Chondrocyte (in vitro differentiated cells): Measurements from ENCODE around the gene BRD7. TPM values are rescaled to one million over a fixed set of nuclear protein-coding genes. Genes with fewer than 3 reads are reported as not detected.

Experiments
- DNase-seq: peaks from one replicate; pipeline ENCODE4 v3.0.0; 2021; ENCODE audit warnings: mixed read lengths, low spot score
- H3K27ac Mint-ChIP-seq: one replicate; pipeline ENCODE4 v1.8.0; 2021; ENCODE audit warnings: mild to moderate bottlenecking, moderate library complexity, mixed read lengths; ENCODE audit not compliant: unreplicated experiment
- H3K27me3 Mint-ChIP-seq: 2 replicates; pipeline ENCODE4 v1.8.0; 2021; ENCODE audit warnings: low read depth, mixed read lengths
- H3K36me3 Mint-ChIP-seq: 2 replicates; pipeline ENCODE4 v1.8.0; 2021; ENCODE audit warnings: low read depth, mixed read lengths
- H3K4me1 Mint-ChIP-seq: 2 replicates; pipeline ENCODE4 v1.8.0; 2021; ENCODE audit warnings: low read depth, mild to moderate bottlenecking, mixed read lengths
- H3K4me3 Mint-ChIP-seq: one replicate; pipeline ENCODE4 v1.8.0; 2021; ENCODE audit warnings: mild to moderate bottlenecking, moderate library complexity, mixed read lengths; ENCODE audit not compliant: unreplicated experiment
- H3K9me3 Mint-ChIP-seq: 2 replicates; pipeline ENCODE4 v1.8.0; 2021; ENCODE audit warnings: low read depth, mixed read lengths
- total RNA-seq: library from RNA; stranded (reverse); gene quantifications from 3 replicates; pipeline ENCODE4 v1.2.1, GENCODE V29; 2021
- TF ChIP-seq, protein P1 (sequence below): fragments of 200-600 bp; sonication (generic); IDR thresholded peaks from 2 replicates; pipeline ENCODE4 v1.5.0; 2021; ENCODE audit warnings: antibody characterized with exemption, mild to moderate bottlenecking, moderate library complexity

Gene BRD7
- total RNA-seq, 1 donor from 2014 or later: 47.6 TPM

DNA sequence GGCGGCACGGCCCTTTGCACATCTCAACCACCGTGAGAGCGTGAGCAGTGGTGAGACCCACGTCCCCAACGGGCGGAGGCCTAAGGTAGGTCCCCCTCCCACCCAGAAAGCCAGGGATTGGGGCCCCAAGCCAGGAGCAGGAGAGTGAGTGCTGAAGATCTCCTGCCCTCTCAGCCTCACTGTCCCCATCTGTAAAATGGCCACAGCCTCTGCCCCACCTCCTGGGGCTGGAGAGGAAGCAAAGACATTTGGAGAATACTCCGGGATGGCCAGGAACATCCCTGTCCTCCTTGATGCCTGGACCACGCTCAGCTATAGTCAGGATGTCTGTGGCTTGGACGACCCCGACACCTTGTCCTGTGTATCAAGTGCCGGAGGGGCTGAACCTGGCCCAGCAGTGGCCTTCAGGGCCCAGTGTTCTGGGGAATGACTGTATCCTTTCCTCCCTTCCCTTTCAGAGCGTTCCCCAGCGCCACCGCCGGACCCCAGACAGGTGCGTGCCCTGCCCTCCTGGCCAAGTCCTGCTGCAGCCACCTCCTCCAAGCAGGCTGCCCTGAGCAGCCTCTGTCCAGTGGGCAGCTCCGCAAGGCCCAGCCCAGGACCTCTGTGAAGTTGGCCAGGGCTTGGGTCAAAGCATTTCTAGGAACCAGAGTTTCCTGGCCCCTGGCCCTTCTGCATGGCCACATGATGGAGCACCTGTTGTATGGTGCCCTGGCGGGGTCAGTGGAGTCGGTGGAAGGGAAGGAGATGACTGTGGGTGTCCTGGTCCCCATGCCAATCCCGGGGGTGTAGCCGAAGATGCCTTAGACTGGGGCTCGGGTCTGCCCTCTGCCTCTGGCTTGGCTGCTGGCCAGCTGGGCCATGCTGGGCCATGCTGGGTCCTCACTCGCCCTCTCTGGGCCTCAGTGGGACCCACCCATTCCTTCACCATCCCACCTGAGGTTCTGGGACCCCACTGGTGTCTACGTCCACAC lies 64.0 kb downstream of the BRD7 start:
- peaks cover 14% of the 10 kb centered on the region for H3K4me1 Mint-ChIP-seq

GRCh38 chr16:50303605-50304466 lies 65.0 kb downstream of the BRD7 start:
- H3K4me3 Mint-ChIP-seq: no peak overlapping the region
- peak; percentile 71 for DNase-seq
- no peaks in the 10 kb centered on the region for H3K36me3 Mint-ChIP-seq
- TF ChIP-seq, protein P1, sequence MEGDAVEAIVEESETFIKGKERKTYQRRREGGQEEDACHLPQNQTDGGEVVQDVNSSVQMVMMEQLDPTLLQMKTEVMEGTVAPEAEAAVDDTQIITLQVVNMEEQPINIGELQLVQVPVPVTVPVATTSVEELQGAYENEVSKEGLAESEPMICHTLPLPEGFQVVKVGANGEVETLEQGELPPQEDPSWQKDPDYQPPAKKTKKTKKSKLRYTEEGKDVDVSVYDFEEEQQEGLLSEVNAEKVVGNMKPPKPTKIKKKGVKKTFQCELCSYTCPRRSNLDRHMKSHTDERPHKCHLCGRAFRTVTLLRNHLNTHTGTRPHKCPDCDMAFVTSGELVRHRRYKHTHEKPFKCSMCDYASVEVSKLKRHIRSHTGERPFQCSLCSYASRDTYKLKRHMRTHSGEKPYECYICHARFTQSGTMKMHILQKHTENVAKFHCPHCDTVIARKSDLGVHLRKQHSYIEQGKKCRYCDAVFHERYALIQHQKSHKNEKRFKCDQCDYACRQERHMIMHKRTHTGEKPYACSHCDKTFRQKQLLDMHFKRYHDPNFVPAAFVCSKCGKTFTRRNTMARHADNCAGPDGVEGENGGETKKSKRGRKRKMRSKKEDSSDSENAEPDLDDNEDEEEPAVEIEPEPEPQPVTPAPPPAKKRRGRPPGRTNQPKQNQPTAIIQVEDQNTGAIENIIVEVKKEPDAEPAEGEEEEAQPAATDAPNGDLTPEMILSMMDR: no peak
- peaks cover 14% of the 10 kb centered on the region for H3K4me1 Mint-ChIP-seq
- no peaks in the 10 kb centered on the region for H3K27me3 Mint-ChIP-seq
- no peaks in the 10 kb centered on the region for H3K9me3 Mint-ChIP-seq
- H3K27ac Mint-ChIP-seq: no peak overlapping the region

More for the DNA sequence above, 64.0 kb downstream of the BRD7 start:
- TF ChIP-seq, protein P1: no peak
- Mint-ChIP-seq H3K4me3 (no peak overlapping the region), H3K36me3 (no peaks in the 10 kb centered on the region), H3K27ac (no peak overlapping the region), H3K9me3 (no peaks in the 10 kb centered on the region), H3K27me3 (no peaks in the 10 kb centered on the region)
- peak; percentile 87 for DNase-seq

GRCh38 chr16:50303041-50303604 lies 65.7 kb downstream of the BRD7 start:
- H3K27ac Mint-ChIP-seq: no peak overlapping the region
- DNase-seq: peak; percentile 65
- H3K27me3 Mint-ChIP-seq: no peaks in the 10 kb centered on the region

GRCh38 chr16:50302472-50303005 lies 66.2 kb downstream of the BRD7 start:
- H3K4me3 Mint-ChIP-seq: no peak overlapping the region
- H3K4me1 Mint-ChIP-seq: peaks cover 14% of the 10 kb centered on the region
- H3K9me3 Mint-ChIP-seq: no peaks in the 10 kb centered on the region
- H3K36me3 Mint-ChIP-seq: no peaks in the 10 kb centered on the region
- peak; percentile 59 for DNase-seq
- TF ChIP-seq, protein P1: no peak
- H3K27me3 Mint-ChIP-seq: no peaks in the 10 kb centered on the region
- H3K27ac Mint-ChIP-seq: no peak overlapping the region

More at GRCh38 chr16:50303041-50303604, 65.7 kb downstream of the BRD7 start:
- H3K4me3 Mint-ChIP-seq: no peak overlapping the region
- H3K9me3 Mint-ChIP-seq: no peaks in the 10 kb centered on the region
- TF ChIP-seq, protein P1: no peak
- H3K36me3 Mint-ChIP-seq: no peaks in the 10 kb centered on the region
- H3K4me1 Mint-ChIP-seq: peaks cover 14% of the 10 kb centered on the region
